Endothelial cell of umbilical vein (primary cell): Measurements from ENCODE around the gene CDKL2. TPM values are rescaled to one million over a fixed set of nuclear protein-coding genes. Genes with fewer than 3 reads are reported as not detected.
"Not testable (repeated sequence)": the region's sequence is repeated elsewhere in the genome, so short reads cannot be mapped to it uniquely, and the experiment has no call there.

Source experiments
- BruUV-seq: library from RNA; stranded (reverse); fragments of 400-500 nt; replicated peaks from 2 replicates; lab custom pipeline; 2021; lab: Mats Ljungman, UMichigan
- CTCF ChIA-PET: fragments of 300-600, 350-600 bp; sonication (Branson Sonifier 250); formaldehyde crosslinking; loops from one replicate; lab custom pipeline; 2021; ENCODE audit warnings: antibody characterized with exemption, inconsistent platforms; lab: Charles Lee
- POLR2A ChIA-PET: fragments of 300-600, 350-600 bp; sonication (Branson Sonifier 250); formaldehyde crosslinking; loops from one replicate; lab custom pipeline; 2021; ENCODE audit warnings: antibody characterized with exemption, inconsistent platforms; lab: Charles Lee
- DNase-seq: peaks from one replicate; pipeline ENCODE4 v3.0.0-alpha.2; 2011; ENCODE audit warnings: low read depth, low spot score
- FAIRE-seq: peaks from 2 replicates; lab custom pipeline; 2011; peaks lifted over from hg19 to GRCh38; lab: Jason Lieb, UNC
- H2AFZ ChIP-seq: 2 replicates; pipeline ENCODE4 v1.6.0; 2012; ENCODE audit warnings: low read depth, low read length, control low read depth, inconsistent platforms
- H3K27ac ChIP-seq: 2 replicates; pipeline ENCODE4 v1.5.1; 2011; ENCODE audit warnings: low read depth, mild to moderate bottlenecking, control low read depth, low read length, moderate library complexity; ENCODE audit not compliant: insufficient read depth
- H3K27me3 ChIP-seq, 2 experiments: 2 replicates each; pipeline versions ENCODE4 v1.6.0 to v1.6.1; 2011; ENCODE audit warnings: low read length in 2 of 2, mixed read lengths in 1 of 2; ENCODE audit not compliant: control insufficient read depth in 2 of 2, insufficient read depth in 2 of 2
- H3K36me3 ChIP-seq, 2 experiments: 2 replicates in 1 of 2; 3 replicates in 1 of 2; pipeline ENCODE4 v1.5.1; 2011; ENCODE audit warnings: low read length in 2 of 2, mild to moderate bottlenecking in 1 of 2, moderate library complexity in 1 of 2; ENCODE audit not compliant: control insufficient read depth in 2 of 2, insufficient read depth in 2 of 2; ENCODE audit errors: extremely low read depth in 1 of 2
- H3K4me1 ChIP-seq: 3 replicates; pipeline ENCODE4 v1.5.1; 2011; ENCODE audit warnings: mild to moderate bottlenecking, low read length; ENCODE audit not compliant: control insufficient read depth, insufficient read depth; ENCODE audit errors: extremely low read depth
- H3K4me2 ChIP-seq: 2 replicates; pipeline ENCODE4 v1.6.1; 2011; ENCODE audit warnings: low read length, control low read depth, mixed read lengths; ENCODE audit not compliant: insufficient read depth
- H3K4me3 ChIP-seq, 3 experiments: fragments of 200-600 bp in 1 of 3; sonication (generic), shearing (Covaris generic) in 1 of 3; replicated peaks in 1 of 3; 2 replicates each; pipeline ENCODE4 v1.5.1; 2011 to 2016; ENCODE audit warnings: control low read depth in 3 of 3, low read length in 3 of 3, mild to moderate bottlenecking in 2 of 3, inconsistent platforms in 1 of 3, low read depth in 1 of 3, moderate library complexity in 1 of 3; ENCODE audit not compliant: insufficient read depth in 1 of 3
- H3K79me2 ChIP-seq: 2 replicates; pipeline ENCODE4 v1.6.0; 2012; ENCODE audit warnings: low read length, inconsistent platforms; ENCODE audit not compliant: control insufficient read depth, insufficient read depth
- H3K9ac ChIP-seq: replicated peaks from 2 replicates; pipeline ENCODE3; 2011; ENCODE audit warnings: low read length, control low read depth; ENCODE audit not compliant: insufficient read depth; ENCODE audit errors: extremely low read depth
- H3K9me1 ChIP-seq: replicated peaks from 3 replicates; pipeline ENCODE4 v1.6.0; 2011; ENCODE audit warnings: mild to moderate bottlenecking, low read length; ENCODE audit not compliant: control insufficient read depth, insufficient read depth; ENCODE audit errors: extremely low read depth
- H3K9me3 ChIP-seq: replicated peaks from 2 replicates; pipeline ENCODE4 v1.5.1; 2012; ENCODE audit warnings: low read length, inconsistent platforms; ENCODE audit not compliant: control insufficient read depth, insufficient read depth
- H4K20me1 ChIP-seq: replicated peaks from 2 replicates; pipeline ENCODE3; 2011; ENCODE audit warnings: mild to moderate bottlenecking, low read length; ENCODE audit not compliant: control insufficient read depth, insufficient read depth; ENCODE audit errors: extremely low read depth
- EZH2 ChIP-seq: IDR thresholded peaks from 2 replicates; pipeline ENCODE4 v1.6.1; 2012; ENCODE audit warnings: borderline replicate concordance, low read depth, mild to moderate bottlenecking, moderate library complexity, low read length, inconsistent platforms; ENCODE audit not compliant: severe bottlenecking
- POLR2AphosphoS5 ChIP-seq: IDR thresholded peaks from 2 replicates; pipeline ENCODE4 v1.6.1; 2012; ENCODE audit warnings: low read depth, mild to moderate bottlenecking, control low read depth, low read length, moderate library complexity; ENCODE audit not compliant: insufficient read depth
- dilution Hi-C: fragments of 300-500 bp; cut with MboI; formaldehyde crosslinking; loops from one replicate; pipeline ENCODE4 v1.15.0; 2019; ENCODE audit warnings: low sequenced_read_pairs; ENCODE audit not compliant: extremely low pct_ligation_motif_present
- intact Hi-C: fragments of 100-400 bp; cut with micrococcal nuclease; formaldehyde crosslinking; loops from one replicate; pipeline ENCODE4 v1.10.0; 2022
- polyA plus RNA-seq, 4 experiments: library from polyadenylated mRNA; depleted of rRNA in 3 of 4; stranded (reverse) in 3 of 4; unstranded in 1 of 4; fragments of >200 nt; gene quantifications; 2 replicates each; pipeline versions ENCODE4 v1.2.1 to v1.2.3, GENCODE V29; 2011 to 2012; ENCODE audit warnings: missing spikeins in 1 of 4
- total RNA-seq: library from RNA; stranded (reverse); gene quantifications from 2 replicates; pipeline ENCODE4 v1.2.3, GENCODE V29; 2021
- TF ChIP-seq, protein P1 (sequence below), 2 donors: IDR thresholded peaks; 1 replicate in 1 of 2; 2 replicates in 1 of 2; pipeline ENCODE4 v1.5.1; 2011; ENCODE audit warnings: low read length in 2 of 2, mild to moderate bottlenecking in 2 of 2, moderate library complexity in 2 of 2, control low read depth in 1 of 2, inconsistent platforms in 1 of 2, low read depth in 1 of 2; ENCODE audit not compliant: insufficient read depth in 1 of 2; ENCODE audit errors: extremely low read depth in 1 of 2

The CDKL2 gene
- total and polyA plus RNA-seq, 2 donors (not counting 3 experiments of a cell fraction or from before 2014, with no cell fraction given), result 0.23 to 0.55 TPM

DNA sequence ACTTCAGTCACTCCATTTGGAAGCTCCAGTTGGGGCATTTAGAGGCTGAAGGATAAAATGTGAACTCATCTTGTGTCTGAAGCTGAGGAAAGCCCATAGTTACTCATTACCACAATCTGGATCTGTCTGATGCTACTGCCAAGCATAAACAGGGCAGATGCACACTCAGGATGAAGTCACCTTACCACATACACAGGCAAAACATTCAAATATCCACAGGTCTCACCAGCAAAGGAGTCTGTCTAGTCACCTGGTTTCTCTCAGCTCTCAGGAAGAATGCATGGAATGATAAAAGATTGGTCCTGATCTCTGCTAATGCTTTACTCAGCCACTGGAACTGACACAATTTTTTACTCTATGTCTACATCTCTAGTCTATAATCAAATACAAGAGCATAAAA is 87.5 kb downstream of the CDKL2 start:
- DNase-seq (no peak), FAIRE-seq (no peak)
- Histone ChIP-seq H3K4me2 (no peak overlapping the region), H3K9me1 (no peaks in the 10 kb centered on the region), H3K4me3 (no peak overlapping the region), H3K27ac (no peak overlapping the region), H3K9me3 (no peaks in the 10 kb centered on the region), H2AFZ (no peak overlapping the region), H3K9ac (no peak overlapping the region), H3K27me3 (no peaks in the 10 kb centered on the region), H3K4me1 (no peaks in the 10 kb centered on the region), H3K36me3 (no peaks in the 10 kb centered on the region), H3K79me2 (no peaks in the 10 kb centered on the region), H4K20me1 (no peaks in the 10 kb centered on the region)
- BruUV-seq, result no TSS peak
- intact Hi-C loops (no loop called here), dilution Hi-C loops (no loop called here)
- ChIA-PET POLR2A (no interaction called here), CTCF (interaction anchor here (1.0 kb wide), 1 partner anchor 398 kb away, joined by 3 read pairs; the partner anchor contains the start of gene NAAA)
- TF ChIP-seq EZH2, result no peak
- TF ChIP-seq, protein P1, sequence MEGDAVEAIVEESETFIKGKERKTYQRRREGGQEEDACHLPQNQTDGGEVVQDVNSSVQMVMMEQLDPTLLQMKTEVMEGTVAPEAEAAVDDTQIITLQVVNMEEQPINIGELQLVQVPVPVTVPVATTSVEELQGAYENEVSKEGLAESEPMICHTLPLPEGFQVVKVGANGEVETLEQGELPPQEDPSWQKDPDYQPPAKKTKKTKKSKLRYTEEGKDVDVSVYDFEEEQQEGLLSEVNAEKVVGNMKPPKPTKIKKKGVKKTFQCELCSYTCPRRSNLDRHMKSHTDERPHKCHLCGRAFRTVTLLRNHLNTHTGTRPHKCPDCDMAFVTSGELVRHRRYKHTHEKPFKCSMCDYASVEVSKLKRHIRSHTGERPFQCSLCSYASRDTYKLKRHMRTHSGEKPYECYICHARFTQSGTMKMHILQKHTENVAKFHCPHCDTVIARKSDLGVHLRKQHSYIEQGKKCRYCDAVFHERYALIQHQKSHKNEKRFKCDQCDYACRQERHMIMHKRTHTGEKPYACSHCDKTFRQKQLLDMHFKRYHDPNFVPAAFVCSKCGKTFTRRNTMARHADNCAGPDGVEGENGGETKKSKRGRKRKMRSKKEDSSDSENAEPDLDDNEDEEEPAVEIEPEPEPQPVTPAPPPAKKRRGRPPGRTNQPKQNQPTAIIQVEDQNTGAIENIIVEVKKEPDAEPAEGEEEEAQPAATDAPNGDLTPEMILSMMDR (IDR thresholded peaks at IDR 0.05; ENCODE audit: extremely low read depth in 1 of 2, insufficient read depth in 1 of 2, low read depth in 1 of 2, low read length in 2 of 2), result no peak
- TF ChIP-seq POLR2AphosphoS5, result no peak

DNA sequence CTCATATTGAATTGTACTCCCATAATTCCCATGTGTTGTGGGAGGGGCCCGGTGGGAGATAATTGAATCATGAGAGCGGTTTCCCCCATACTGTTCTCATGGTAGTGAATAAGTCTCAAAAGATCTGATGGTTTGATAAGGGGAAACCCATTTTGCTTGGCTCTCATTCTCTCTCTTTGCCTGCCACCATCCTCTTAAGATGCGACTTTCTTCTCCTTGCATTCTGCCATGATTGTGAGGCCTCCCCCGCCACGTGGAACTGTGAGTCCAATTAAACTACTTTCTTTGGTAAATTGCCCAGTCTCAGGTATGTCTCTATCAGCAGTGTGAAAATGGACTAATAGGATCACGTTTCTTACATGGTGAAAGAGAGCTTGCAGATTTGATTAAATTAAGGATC is 93.0 kb downstream of the CDKL2 start:
- H4K20me1 ChIP-seq, H3K79me2 ChIP-seq, H3K27ac ChIP-seq, H3K4me2 ChIP-seq, CTCF ChIA-PET, DNase-seq, H2AFZ ChIP-seq, H3K36me3 ChIP-seq, H3K9me3 ChIP-seq, H3K27me3 ChIP-seq, intact Hi-C loops, H3K4me1 ChIP-seq, BruUV-seq, FAIRE-seq, dilution Hi-C loops, H3K4me3 ChIP-seq, H3K9ac ChIP-seq, H3K9me1 ChIP-seq, POLR2A ChIA-PET: not testable (repeated sequence)

DNA sequence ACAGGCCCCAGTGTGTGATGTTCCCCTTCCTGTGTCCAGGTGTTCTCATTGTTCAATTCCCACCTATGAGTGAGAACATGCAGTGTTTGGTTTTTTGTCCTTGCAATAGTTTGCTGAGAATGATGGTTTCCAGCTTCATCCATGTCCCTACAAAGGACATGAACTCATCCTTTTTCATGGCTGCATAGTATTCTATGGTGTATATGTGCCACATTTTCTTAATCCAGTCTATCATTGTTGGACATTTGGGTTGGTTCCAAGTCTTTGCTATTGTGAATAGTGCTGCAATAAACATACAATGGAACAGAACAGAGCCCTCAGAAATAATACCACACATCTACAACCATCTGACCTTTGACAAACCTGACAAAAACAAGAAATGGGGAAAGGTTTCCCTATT is 96.4 kb downstream of the CDKL2 start:
- DNase-seq, H3K27ac ChIP-seq, H3K4me2 ChIP-seq, H3K4me1 ChIP-seq, H4K20me1 ChIP-seq, H3K4me3 ChIP-seq, POLR2A ChIA-PET, CTCF ChIA-PET, dilution Hi-C loops, FAIRE-seq, H3K36me3 ChIP-seq, BruUV-seq, H3K9ac ChIP-seq, H3K79me2 ChIP-seq, intact Hi-C loops, H3K27me3 ChIP-seq, H2AFZ ChIP-seq, H3K9me1 ChIP-seq, H3K9me3 ChIP-seq: not testable (repeated sequence)
